ENCODE measurements around the gene SMC5.

The SMC5 gene

GRCh38 chr9:70352802-70353201 lies 94.0 kb downstream of the SMC5 start:
- no peak for DNase-seq (ENCODE audit: low spot score)
- peak; percentile 18 for TF ChIP-seq CTCF (IDR thresholded peaks at IDR 0.05; ENCODE audit: extremely low read depth, missing control alignments)

- DNase-seq (ENCODE audit: low spot score) = no peak
- TF ChIP-seq CTCF (IDR thresholded peaks at IDR 0.05; ENCODE audit: extremely low read depth, missing control alignments) = no peak
These were observed 97.0 kb downstream of the SMC5 start for GRCh38 chr9:70355801-70356200.

- no peak for DNase-seq (ENCODE audit: low spot score)
- no peak for TF ChIP-seq CTCF (IDR thresholded peaks at IDR 0.05; ENCODE audit: extremely low read depth, missing control alignments)
These were observed 104.2 kb downstream of the SMC5 start for GRCh38 chr9:70362952-70363351.

- no peak for TF ChIP-seq CTCF (IDR thresholded peaks at IDR 0.05; ENCODE audit: extremely low read depth, missing control alignments)
- DNase-seq (ENCODE audit: low spot score) = no peak
These were observed 105.0 kb downstream of the SMC5 start for GRCh38 chr9:70363760-70364159.

- TF ChIP-seq CTCF (IDR thresholded peaks at IDR 0.05; ENCODE audit: extremely low read depth, missing control alignments) = no peak
- DNase-seq (ENCODE audit: low spot score) = no peak
These were observed 108.6 kb downstream of the SMC5 start for GRCh38 chr9:70367305-70367930.

- DNase-seq (ENCODE audit: low spot score) = no peak
- no peak for TF ChIP-seq CTCF (IDR thresholded peaks at IDR 0.05; ENCODE audit: extremely low read depth, missing control alignments)
These were observed 116.3 kb downstream of the SMC5 start for GRCh38 chr9:70374962-70375618.

- no peak for TF ChIP-seq CTCF (IDR thresholded peaks at IDR 0.05; ENCODE audit: extremely low read depth, missing control alignments)
- DNase-seq (ENCODE audit: low spot score) = no peak
These were observed 123.4 kb downstream of the SMC5 start for GRCh38 chr9:70382046-70382708.
